GM06990 (cell line): Measurements from ENCODE around the gene ATG4D.

ENCODE experiments used
- DNase-seq: peaks from one replicate; pipeline ENCODE4 v3.0.0-alpha.2; 2011; ENCODE audit not compliant: insufficient read length; ENCODE audit errors: extremely low read depth
- H3K27me3 ChIP-seq: replicated peaks from 2 replicates; pipeline ENCODE4 v1.6.0; 2011; ENCODE audit warnings: low read length; ENCODE audit not compliant: control insufficient read depth, insufficient read depth
- H3K36me3 ChIP-seq: 2 replicates; pipeline ENCODE4 v1.5.1; 2011; ENCODE audit warnings: low read length; ENCODE audit not compliant: control insufficient read depth, insufficient read depth
- H3K4me3 ChIP-seq: replicated peaks from 2 replicates; pipeline ENCODE4 v1.5.1; 2011; ENCODE audit warnings: low read depth, mild to moderate bottlenecking, control low read depth, low read length
- TF ChIP-seq, protein P1 (sequence below): IDR thresholded peaks from 2 replicates; pipeline ENCODE4 v1.5.1; 2011; ENCODE audit warnings: low read length, control low read depth, mild to moderate bottlenecking, inconsistent platforms; ENCODE audit not compliant: insufficient read depth, poor library complexity, severe bottlenecking

Gene ATG4D

GRCh38 chr19:10502524-10503001, 41.1 kb upstream of the ATG4D start:
- TF ChIP-seq, protein P1, sequence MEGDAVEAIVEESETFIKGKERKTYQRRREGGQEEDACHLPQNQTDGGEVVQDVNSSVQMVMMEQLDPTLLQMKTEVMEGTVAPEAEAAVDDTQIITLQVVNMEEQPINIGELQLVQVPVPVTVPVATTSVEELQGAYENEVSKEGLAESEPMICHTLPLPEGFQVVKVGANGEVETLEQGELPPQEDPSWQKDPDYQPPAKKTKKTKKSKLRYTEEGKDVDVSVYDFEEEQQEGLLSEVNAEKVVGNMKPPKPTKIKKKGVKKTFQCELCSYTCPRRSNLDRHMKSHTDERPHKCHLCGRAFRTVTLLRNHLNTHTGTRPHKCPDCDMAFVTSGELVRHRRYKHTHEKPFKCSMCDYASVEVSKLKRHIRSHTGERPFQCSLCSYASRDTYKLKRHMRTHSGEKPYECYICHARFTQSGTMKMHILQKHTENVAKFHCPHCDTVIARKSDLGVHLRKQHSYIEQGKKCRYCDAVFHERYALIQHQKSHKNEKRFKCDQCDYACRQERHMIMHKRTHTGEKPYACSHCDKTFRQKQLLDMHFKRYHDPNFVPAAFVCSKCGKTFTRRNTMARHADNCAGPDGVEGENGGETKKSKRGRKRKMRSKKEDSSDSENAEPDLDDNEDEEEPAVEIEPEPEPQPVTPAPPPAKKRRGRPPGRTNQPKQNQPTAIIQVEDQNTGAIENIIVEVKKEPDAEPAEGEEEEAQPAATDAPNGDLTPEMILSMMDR: no peak
- no peaks in the 10 kb centered on the region for H3K27me3 ChIP-seq
- peaks cover 12% of the 10 kb centered on the region for H3K36me3 ChIP-seq
- DNase-seq: peak; percentile 96
- peak overlapping the region; percentile 92 for H3K4me3 ChIP-seq

GRCh38 chr19:10503002-10503789, 40.5 kb upstream of the ATG4D start, which contains the start of gene KEAP1:
Gene KEAP1 (minus strand): TSS chr19:10503356. CDS start chr19:10500033, 3,323 bp downstream.
- TF ChIP-seq, protein P1: peak; percentile 1
- peaks cover 12% of the 10 kb centered on the region for H3K36me3 ChIP-seq
- no peaks in the 10 kb centered on the region for H3K27me3 ChIP-seq
- H3K4me3 ChIP-seq: peak within 1 kb of the TSS; percentile 92
- no peak for DNase-seq

DNA sequence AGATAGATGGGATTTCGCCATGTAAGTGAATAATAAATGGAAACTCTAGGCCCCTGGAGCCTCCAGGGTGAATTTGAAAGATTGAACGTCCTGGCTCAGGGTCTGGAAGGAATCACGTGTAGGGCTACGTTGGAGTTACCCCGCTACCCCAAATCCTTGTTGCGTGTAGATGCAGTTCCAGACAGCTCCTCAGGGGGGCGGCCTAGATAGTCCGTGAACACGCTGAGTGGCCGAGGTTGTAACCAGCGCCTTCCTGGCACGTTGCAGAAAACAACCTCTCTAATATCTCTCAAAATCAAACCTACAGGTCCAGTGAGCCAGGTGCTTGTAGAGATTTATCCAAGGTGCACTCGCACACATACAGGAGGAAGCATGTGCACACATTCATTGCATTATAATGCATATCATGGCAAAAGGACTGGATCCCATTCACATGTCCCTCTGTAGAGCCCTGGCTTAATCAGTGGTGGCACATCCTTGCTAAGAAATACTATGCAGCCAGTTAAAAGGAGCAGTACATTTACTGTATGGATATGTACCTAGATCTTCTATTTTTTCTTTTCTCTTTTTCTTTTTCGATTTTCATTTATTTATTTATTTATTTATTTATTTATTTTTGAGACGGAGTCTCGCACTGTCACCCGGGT, 38.0 kb upstream of the ATG4D start:
- Histone ChIP-seq H3K36me3 (no peaks in the 10 kb centered on the region), H3K27me3 (no peaks in the 10 kb centered on the region), H3K4me3 (no peak overlapping the region)
- no peak for DNase-seq
- TF ChIP-seq, protein P1: peak; percentile 86

DNA sequence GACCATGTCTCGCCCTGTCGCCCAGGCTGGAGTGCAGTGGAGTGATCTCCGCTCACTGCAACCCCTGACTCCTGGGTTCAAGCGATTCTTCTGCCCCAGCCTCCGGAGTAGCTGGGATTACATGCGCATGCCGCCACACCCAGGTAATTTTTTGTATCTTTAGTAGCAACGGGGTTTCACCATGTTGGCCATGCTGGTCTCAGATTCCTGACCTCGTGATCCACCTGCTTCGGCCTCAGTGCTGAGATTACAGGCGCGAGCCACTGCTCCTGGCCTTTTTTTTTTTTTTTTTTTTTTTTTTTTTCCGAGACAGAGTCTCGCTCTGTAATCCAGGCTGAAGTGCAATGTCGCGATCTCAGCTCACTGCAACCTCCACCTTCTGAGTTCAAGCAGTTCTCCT, 35.7 kb upstream of the ATG4D start:
- no peak overlapping the region for H3K4me3 ChIP-seq
- TF ChIP-seq, protein P1: no peak
- no peaks in the 10 kb centered on the region for H3K36me3 ChIP-seq
- DNase-seq: no peak
- H3K27me3 ChIP-seq: no peaks in the 10 kb centered on the region

GRCh38 chr19:10508707-10509106, 35.0 kb upstream of the ATG4D start:
- DNase-seq: no peak
- Histone ChIP-seq H3K4me3 (no peak overlapping the region), H3K36me3 (no peaks in the 10 kb centered on the region), H3K27me3 (no peaks in the 10 kb centered on the region; the same call in 1 of the 2 replicates)
- TF ChIP-seq, protein P1: no peak
